Endothelial cell of umbilical vein (primary cell): ENCODE data around the gene TRIM37. TPM values are rescaled to one million over a fixed set of nuclear protein-coding genes. Genes with fewer than 3 reads are reported as not detected.

Experiments
- BruUV-seq: library from RNA; stranded (reverse); fragments of 400-500 nt; replicated peaks from 2 replicates; lab custom pipeline; 2021; lab: Mats Ljungman, UMichigan
- CTCF ChIA-PET: fragments of 300-600, 350-600 bp; sonication (Branson Sonifier 250); formaldehyde crosslinking; loops from one replicate; lab custom pipeline; 2021; ENCODE audit warnings: antibody characterized with exemption, inconsistent platforms; lab: Charles Lee
- POLR2A ChIA-PET: fragments of 300-600, 350-600 bp; sonication (Branson Sonifier 250); formaldehyde crosslinking; loops from one replicate; lab custom pipeline; 2021; ENCODE audit warnings: antibody characterized with exemption, inconsistent platforms; lab: Charles Lee
- DNase-seq: peaks from one replicate; pipeline ENCODE4 v3.0.0-alpha.2; 2011; ENCODE audit warnings: low read depth, low spot score
- FAIRE-seq: peaks from 2 replicates; lab custom pipeline; 2011; peaks lifted over from hg19 to GRCh38; lab: Jason Lieb, UNC
- H2AFZ ChIP-seq: 2 replicates; pipeline ENCODE4 v1.6.0; 2012; ENCODE audit warnings: low read depth, low read length, control low read depth, inconsistent platforms
- H3K27ac ChIP-seq: 2 replicates; pipeline ENCODE4 v1.5.1; 2011; ENCODE audit warnings: low read depth, mild to moderate bottlenecking, control low read depth, low read length, moderate library complexity; ENCODE audit not compliant: insufficient read depth
- H3K27me3 ChIP-seq, 2 experiments: 2 replicates each; pipeline versions ENCODE4 v1.6.0 to v1.6.1; 2011; ENCODE audit warnings: low read length in 2 of 2, mixed read lengths in 1 of 2; ENCODE audit not compliant: control insufficient read depth in 2 of 2, insufficient read depth in 2 of 2
- H3K36me3 ChIP-seq, 2 experiments: 2 replicates in 1 of 2; 3 replicates in 1 of 2; pipeline ENCODE4 v1.5.1; 2011; ENCODE audit warnings: low read length in 2 of 2, mild to moderate bottlenecking in 1 of 2, moderate library complexity in 1 of 2; ENCODE audit not compliant: control insufficient read depth in 2 of 2, insufficient read depth in 2 of 2; ENCODE audit errors: extremely low read depth in 1 of 2
- H3K4me1 ChIP-seq: 3 replicates; pipeline ENCODE4 v1.5.1; 2011; ENCODE audit warnings: mild to moderate bottlenecking, low read length; ENCODE audit not compliant: control insufficient read depth, insufficient read depth; ENCODE audit errors: extremely low read depth
- H3K4me2 ChIP-seq: 2 replicates; pipeline ENCODE4 v1.6.1; 2011; ENCODE audit warnings: low read length, control low read depth, mixed read lengths; ENCODE audit not compliant: insufficient read depth
- H3K4me3 ChIP-seq, 3 experiments: fragments of 200-600 bp in 1 of 3; sonication (generic), shearing (Covaris generic) in 1 of 3; replicated peaks in 1 of 3; 2 replicates each; pipeline ENCODE4 v1.5.1; 2011 to 2016; ENCODE audit warnings: control low read depth in 3 of 3, low read length in 3 of 3, mild to moderate bottlenecking in 2 of 3, inconsistent platforms in 1 of 3, low read depth in 1 of 3, moderate library complexity in 1 of 3; ENCODE audit not compliant: insufficient read depth in 1 of 3
- H3K79me2 ChIP-seq: 2 replicates; pipeline ENCODE4 v1.6.0; 2012; ENCODE audit warnings: low read length, inconsistent platforms; ENCODE audit not compliant: control insufficient read depth, insufficient read depth
- H3K9ac ChIP-seq: replicated peaks from 2 replicates; pipeline ENCODE3; 2011; ENCODE audit warnings: low read length, control low read depth; ENCODE audit not compliant: insufficient read depth; ENCODE audit errors: extremely low read depth
- H3K9me1 ChIP-seq: replicated peaks from 3 replicates; pipeline ENCODE4 v1.6.0; 2011; ENCODE audit warnings: mild to moderate bottlenecking, low read length; ENCODE audit not compliant: control insufficient read depth, insufficient read depth; ENCODE audit errors: extremely low read depth
- H3K9me3 ChIP-seq: replicated peaks from 2 replicates; pipeline ENCODE4 v1.5.1; 2012; ENCODE audit warnings: low read length, inconsistent platforms; ENCODE audit not compliant: control insufficient read depth, insufficient read depth
- H4K20me1 ChIP-seq: replicated peaks from 2 replicates; pipeline ENCODE3; 2011; ENCODE audit warnings: mild to moderate bottlenecking, low read length; ENCODE audit not compliant: control insufficient read depth, insufficient read depth; ENCODE audit errors: extremely low read depth
- CTCF ChIP-seq, 2 donors: IDR thresholded peaks; 1 replicate in 1 of 2; 2 replicates in 1 of 2; pipeline ENCODE4 v1.5.1; 2011; ENCODE audit warnings: low read length in 2 of 2, mild to moderate bottlenecking in 2 of 2, moderate library complexity in 2 of 2, control low read depth in 1 of 2, inconsistent platforms in 1 of 2, low read depth in 1 of 2; ENCODE audit not compliant: insufficient read depth in 1 of 2; ENCODE audit errors: extremely low read depth in 1 of 2
- EZH2 ChIP-seq: IDR thresholded peaks from 2 replicates; pipeline ENCODE4 v1.6.1; 2012; ENCODE audit warnings: borderline replicate concordance, low read depth, mild to moderate bottlenecking, moderate library complexity, low read length, inconsistent platforms; ENCODE audit not compliant: severe bottlenecking
- FOS ChIP-seq: IDR thresholded peaks from 2 replicates; pipeline ENCODE4 v1.6.1; 2011; ENCODE audit warnings: mild to moderate bottlenecking, low read length, moderate library complexity, borderline replicate concordance; ENCODE audit not compliant: insufficient read depth
- GATA2 ChIP-seq: IDR thresholded peaks from 2 replicates; pipeline ENCODE4 v1.7.0; 2011; ENCODE audit warnings: low read depth, mild to moderate bottlenecking, moderate library complexity, mixed read lengths, low read length; ENCODE audit not compliant: insufficient read length, insufficient read depth
- JUN ChIP-seq: IDR thresholded peaks from 2 replicates; pipeline ENCODE4 v1.6.1; 2011; ENCODE audit warnings: borderline replicate concordance, low read depth; ENCODE audit not compliant: insufficient read length, insufficient read depth
- MAX ChIP-seq: IDR thresholded peaks from 2 replicates; pipeline ENCODE4 v1.6.1; 2011; ENCODE audit not compliant: insufficient read depth, insufficient read length
- MYC ChIP-seq: IDR thresholded peaks from one replicate; pipeline ENCODE4 v1.6.1; 2011; ENCODE audit warnings: mild to moderate bottlenecking, low read depth, low read length
- POLR2A ChIP-seq: IDR thresholded peaks from 2 replicates; pipeline ENCODE4 v1.6.1; 2012; ENCODE audit warnings: low read depth, mild to moderate bottlenecking, control low read depth, low read length
- POLR2AphosphoS5 ChIP-seq: IDR thresholded peaks from 2 replicates; pipeline ENCODE4 v1.6.1; 2012; ENCODE audit warnings: low read depth, mild to moderate bottlenecking, control low read depth, low read length, moderate library complexity; ENCODE audit not compliant: insufficient read depth
- dilution Hi-C: fragments of 300-500 bp; cut with MboI; formaldehyde crosslinking; loops from one replicate; pipeline ENCODE4 v1.15.0; 2019; ENCODE audit warnings: low sequenced_read_pairs; ENCODE audit not compliant: extremely low pct_ligation_motif_present
- intact Hi-C: fragments of 100-400 bp; cut with micrococcal nuclease; formaldehyde crosslinking; loops from one replicate; pipeline ENCODE4 v1.10.0; 2022
- polyA plus RNA-seq, 4 experiments: library from polyadenylated mRNA; depleted of rRNA in 3 of 4; stranded (reverse) in 3 of 4; unstranded in 1 of 4; fragments of >200 nt; gene quantifications; 2 replicates each; pipeline versions ENCODE4 v1.2.1 to v1.2.3, GENCODE V29; 2011 to 2012; ENCODE audit warnings: missing spikeins in 1 of 4
- total RNA-seq: library from RNA; stranded (reverse); gene quantifications from 2 replicates; pipeline ENCODE4 v1.2.3, GENCODE V29; 2021

Gene TRIM37
- total and polyA plus RNA-seq, 2 donors (not counting 3 experiments of a cell fraction or from before 2014, with no cell fraction given): 18.8 to 41.9 TPM

GRCh38 chr17:59107306-59107670, 608 bp upstream of the TRIM37 start:
- Histone ChIP-seq H3K27ac (peak overlapping the region; percentile 32), H3K9me3 (no peaks in the 10 kb centered on the region), H3K4me3 (peak overlapping the region; percentile 29 to 91 (median 60)), H4K20me1 (no peaks in the 10 kb centered on the region), H3K27me3 (no peaks in the 10 kb centered on the region), H3K4me1 (peaks cover 18% of the 10 kb centered on the region), H3K36me3 (peaks cover 0 to 3% of the 10 kb centered on the region in 2 experiments), H3K9me1 (no peaks in the 10 kb centered on the region), H3K9ac (peak overlapping the region; percentile 63), H3K4me2 (peak overlapping the region; percentile 82), H3K79me2 (peaks cover 29% of the 10 kb centered on the region), H2AFZ (peak overlapping the region; percentile 12)
- TSS peak; percentile 84 for BruUV-seq
- intact Hi-C loops (loop anchor here (2.0 kb wide), 1 partner anchor 588 kb away; no protein-coding TSS in a partner anchor), dilution Hi-C loops (no loop called here)
- TF ChIP-seq CTCF (IDR thresholded peaks at IDR 0.05; ENCODE audit: extremely low read depth in 1 of 2, insufficient read depth in 1 of 2, low read depth in 1 of 2, low read length in 2 of 2) (no peak), FOS (no peak), MYC (no peak), JUN (no peak), GATA2 (no peak), MAX (no peak), POLR2AphosphoS5 (no peak), POLR2A (no peak), EZH2 (no peak)
- CTCF ChIA-PET: interaction anchor here (0.7 to 1.1 kb wide), 3 partner anchors 11 to 47 kb away, joined by 3 to 5 read pairs (median 3); no protein-coding TSS in a partner anchor
- POLR2A ChIA-PET: interaction anchor here (0.5 to 1.4 kb wide), 4 partner anchors 12 to 476 kb away, joined by 3 to 6 read pairs (median 5); partner anchors contain the start of genes PRR11 and SKA2
- FAIRE-seq: no peak
- DNase-seq: no peak
